Measurements from ENCODE around the gene ATP5F1D.

- TF ChIP-seq, protein P1, sequence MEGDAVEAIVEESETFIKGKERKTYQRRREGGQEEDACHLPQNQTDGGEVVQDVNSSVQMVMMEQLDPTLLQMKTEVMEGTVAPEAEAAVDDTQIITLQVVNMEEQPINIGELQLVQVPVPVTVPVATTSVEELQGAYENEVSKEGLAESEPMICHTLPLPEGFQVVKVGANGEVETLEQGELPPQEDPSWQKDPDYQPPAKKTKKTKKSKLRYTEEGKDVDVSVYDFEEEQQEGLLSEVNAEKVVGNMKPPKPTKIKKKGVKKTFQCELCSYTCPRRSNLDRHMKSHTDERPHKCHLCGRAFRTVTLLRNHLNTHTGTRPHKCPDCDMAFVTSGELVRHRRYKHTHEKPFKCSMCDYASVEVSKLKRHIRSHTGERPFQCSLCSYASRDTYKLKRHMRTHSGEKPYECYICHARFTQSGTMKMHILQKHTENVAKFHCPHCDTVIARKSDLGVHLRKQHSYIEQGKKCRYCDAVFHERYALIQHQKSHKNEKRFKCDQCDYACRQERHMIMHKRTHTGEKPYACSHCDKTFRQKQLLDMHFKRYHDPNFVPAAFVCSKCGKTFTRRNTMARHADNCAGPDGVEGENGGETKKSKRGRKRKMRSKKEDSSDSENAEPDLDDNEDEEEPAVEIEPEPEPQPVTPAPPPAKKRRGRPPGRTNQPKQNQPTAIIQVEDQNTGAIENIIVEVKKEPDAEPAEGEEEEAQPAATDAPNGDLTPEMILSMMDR (IDR thresholded peaks at IDR 0.05) = no peak
- no peak for TF ChIP-seq POLR2AphosphoS5 (IDR thresholded peaks at IDR 0.05)
- no peak for TF ChIP-seq POLR2A (IDR thresholded peaks at IDR 0.05)
Observed at GRCh38 chr19:1226227-1226518, 15.4 kb upstream of the ATP5F1D start.
